Left lung (tissue), 10 donors: ENCODE results near the gene ACTN1. TPM values are rescaled to one million over a fixed set of nuclear protein-coding genes. Genes with fewer than 3 reads are reported as not detected.

Source experiments
- ATAC-seq: fragments of 200-7000 bp; cut with Tn5 transposase; one replicate; pipeline ENCODE4 v1.9.1; 2020; ENCODE audit warnings: moderate library complexity
- DNase-seq, 4 donors: peaks; one replicate each; pipeline ENCODE4 v3.0.0-alpha.2; 2013 to 2020
- H3K27ac ChIP-seq, 2 donors: fragments of 200-600 bp; sonication (generic) in 1 of 2; one replicate each; pipeline versions ENCODE4 v1.5.0 to v1.8.0; 2020 to 2021
- H3K27me3 ChIP-seq, 2 donors: fragments of 200-600 bp; sonication (generic) in 1 of 2; one replicate each; pipeline versions ENCODE4 v1.5.0 to v1.8.0; 2020 to 2021
- H3K36me3 ChIP-seq, 2 donors: fragments of 200-600 bp; sonication (generic) in 1 of 2; one replicate each; pipeline versions ENCODE4 v1.5.0 to v1.8.0; 2020 to 2021
- H3K4me1 ChIP-seq, 2 donors: fragments of 200-600 bp; one replicate each; pipeline ENCODE4 v1.8.0; 2021
- H3K4me3 ChIP-seq, 2 donors: fragments of 200-600 bp; sonication (generic) in 1 of 2; one replicate each; pipeline versions ENCODE4 v1.5.0 to v1.8.0; 2020 to 2021; ENCODE audit warnings: mild to moderate bottlenecking in 1 of 2
- H3K9me3 ChIP-seq, 2 donors: fragments of 200-600 bp; sonication (generic) in 1 of 2; one replicate each; pipeline versions ENCODE4 v1.5.0 to v1.8.0; 2020 to 2021
- CTCF ChIP-seq, 2 donors: fragments of 200-600 bp; sonication (generic) in 1 of 2; IDR thresholded peaks; one replicate each; pipeline versions ENCODE4 v1.5.0 to v1.8.0; 2021; ENCODE audit warnings: antibody characterized with exemption in 2 of 2
- intact Hi-C, 2 donors: fragments of 100-400 bp; cut with DNase I; formaldehyde crosslinking; loops; one replicate each; pipeline versions ENCODE4 v1.11.2 to v1.14.2; 2022
- polyA plus RNA-seq, 6 donors: library from polyadenylated mRNA; unstranded; fragments of 120-200 nt; gene quantifications; one replicate each; pipeline ENCODE4 v1.2.1, GENCODE V29; 2013; ENCODE audit not compliant: insufficient read length in 6 of 6
- total RNA-seq, 2 donors: library from RNA; stranded (reverse); fragmentation: NEBNext Ultra II Directional; extraction: Animal tissue kit (Norgen Biotek cat#: 25700); gene quantifications; one replicate each; pipeline ENCODE4 v1.2.1, GENCODE V29; 2021
- donor health status: DM: no; HTN: yes; CAD: no.
- donor health status: DM: no; HTN: no; CAD: no.

Gene ACTN1
- total and polyA plus RNA-seq, 8 donors, result 125 to 225 (median 146) TPM

DNA sequence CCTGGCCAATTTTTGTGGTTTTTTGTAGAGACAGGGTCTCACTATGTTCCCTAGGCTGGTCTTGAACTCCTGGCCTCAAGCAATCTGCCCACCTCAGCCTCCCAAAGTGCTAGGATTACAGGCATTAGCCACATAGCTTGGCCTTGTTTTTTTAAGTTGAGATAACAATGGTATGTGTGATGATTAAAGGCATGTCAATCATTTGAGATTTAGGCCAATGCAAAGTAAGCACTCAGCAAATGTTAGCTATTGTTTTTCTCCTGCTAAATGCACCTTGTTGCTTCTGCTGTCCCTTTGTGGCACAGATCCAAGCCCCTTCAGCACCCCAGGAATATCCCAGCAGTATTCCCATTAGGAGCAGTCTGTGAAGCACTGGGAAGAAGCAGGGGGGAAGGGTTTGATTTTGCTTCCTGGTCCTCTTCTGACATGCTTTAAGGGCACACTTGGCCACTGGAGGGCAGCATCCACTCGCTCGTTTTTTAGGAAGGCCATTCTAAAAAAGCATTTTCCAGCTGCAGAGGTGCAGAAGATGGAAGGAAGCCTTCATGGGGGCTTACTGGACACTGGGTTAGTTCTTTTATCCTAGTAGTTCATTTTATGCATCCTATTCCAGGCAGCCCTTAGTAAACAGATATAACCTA, 116.0 kb downstream of the ACTN1 start:
- DNase-seq (peak in 3 of 4 donors; percentile 65 to 88 (median 74)), ATAC-seq (peak; percentile 95)
- Histone ChIP-seq H3K27ac (no peak overlapping the region), H3K4me1 (no peaks in the 10 kb centered on the region), H3K27me3 (no peaks in the 10 kb centered on the region), H3K36me3 (no peaks in the 10 kb centered on the region), H3K4me3 (no peak overlapping the region), H3K9me3 (peaks cover 0 to 14% of the 10 kb centered on the region in 2 donors)
- intact Hi-C loops, result loop anchor here in 1 of 2 donors (10.0 kb wide), 1 partner anchor 242 kb away; no protein-coding TSS in a partner anchor
- TF ChIP-seq CTCF (IDR thresholded peaks at IDR 0.05), result peak; percentile 57 to 73

DNA sequence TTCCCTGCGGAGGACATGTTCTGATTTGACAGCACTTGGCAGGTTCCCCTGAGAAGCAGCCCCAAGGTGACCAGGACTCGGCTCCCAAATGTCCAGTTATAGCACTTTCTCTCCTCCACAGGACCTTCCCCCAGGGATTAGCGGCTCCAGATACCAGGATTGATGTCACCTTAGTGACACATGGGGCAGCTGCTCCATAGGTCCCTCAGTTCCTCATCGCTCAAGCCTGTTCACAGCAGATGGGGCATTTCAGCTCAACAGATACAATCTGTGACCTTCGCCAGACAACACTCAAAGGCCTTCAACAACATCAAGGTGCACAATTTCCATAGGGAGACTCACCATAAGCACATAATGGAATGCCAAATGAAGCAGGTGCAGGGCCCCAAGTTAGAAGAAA, 118.3 kb downstream of the ACTN1 start:
- peaks cover 0 to 13% of the 10 kb centered on the region in 2 donors for H3K9me3 ChIP-seq
- H3K4me1 ChIP-seq, result no peaks in the 10 kb centered on the region
- H3K27ac ChIP-seq, result no peak overlapping the region
- H3K4me3 ChIP-seq, result no peak overlapping the region
- intact Hi-C loops, result loop anchor here in 1 of 2 donors (10.0 kb wide), 1 partner anchor 244 kb away; no protein-coding TSS in a partner anchor
- DNase-seq (no peak), ATAC-seq (no peak)
- no peaks in the 10 kb centered on the region for H3K27me3 ChIP-seq
- no peaks in the 10 kb centered on the region for H3K36me3 ChIP-seq
- no peak for TF ChIP-seq CTCF (IDR thresholded peaks at IDR 0.05)

DNA sequence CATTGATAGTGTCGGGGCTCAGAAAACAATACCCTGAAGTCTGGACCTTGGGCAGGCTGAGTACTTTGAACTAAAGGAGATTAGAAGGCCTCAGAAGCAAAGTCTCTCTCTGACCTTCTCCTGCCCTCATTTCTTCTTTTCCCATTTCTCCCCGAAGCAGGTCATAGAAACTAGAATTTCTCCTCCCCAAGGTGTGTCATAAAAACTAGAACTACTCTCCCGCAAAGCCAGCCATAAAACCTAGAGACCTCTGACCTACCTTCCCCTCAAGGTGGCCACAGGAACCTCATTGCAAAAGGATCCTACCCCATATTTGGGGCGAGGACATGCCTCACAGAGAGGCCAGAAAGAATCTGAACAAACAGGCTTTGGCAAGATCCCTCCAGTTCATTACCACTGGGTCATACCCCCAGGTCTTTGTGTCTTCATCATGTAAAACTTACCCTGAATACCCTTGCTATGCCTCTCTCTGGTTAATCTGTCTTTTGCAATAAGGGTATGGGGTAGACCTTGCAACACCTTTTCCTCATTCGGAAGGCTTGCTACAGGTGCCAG, 121.5 kb downstream of the ACTN1 start:
- ATAC-seq (no peak), DNase-seq (no peak)
- no peaks in the 10 kb centered on the region for H3K4me1 ChIP-seq
- H3K36me3 ChIP-seq, result no peaks in the 10 kb centered on the region
- H3K4me3 ChIP-seq, result no peak overlapping the region
- H3K27me3 ChIP-seq, result no peaks in the 10 kb centered on the region
- H3K9me3 ChIP-seq, result peaks cover 0 to 1% of the 10 kb centered on the region in 2 donors
- TF ChIP-seq CTCF (IDR thresholded peaks at IDR 0.05), result no peak
- intact Hi-C loops, result no loop called here
- H3K27ac ChIP-seq, result no peak overlapping the region

DNA sequence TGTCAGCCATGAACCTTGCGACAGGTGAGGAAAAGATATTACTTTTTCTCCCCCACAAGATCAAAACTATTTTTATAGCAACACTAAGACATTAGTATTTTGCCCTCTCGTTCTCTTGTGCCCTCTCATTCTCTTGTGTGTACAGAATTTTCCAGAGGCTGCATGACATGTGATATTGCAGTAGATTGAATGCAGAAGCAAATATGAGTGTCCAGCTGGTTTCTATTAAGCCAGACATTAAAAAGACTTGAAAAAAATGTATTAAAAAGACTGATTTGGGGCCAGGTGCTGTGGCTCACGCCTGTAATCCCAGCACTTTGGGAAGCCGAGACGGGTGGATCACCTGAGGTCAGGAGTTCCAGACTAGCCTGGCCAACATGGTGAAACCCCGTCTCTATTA, 122.5 kb downstream of the ACTN1 start:
- no peak overlapping the region for H3K27ac ChIP-seq
- no peaks in the 10 kb centered on the region for H3K36me3 ChIP-seq
- peaks cover 0 to 7% of the 10 kb centered on the region in 2 donors for H3K9me3 ChIP-seq
- no peaks in the 10 kb centered on the region for H3K27me3 ChIP-seq
- DNase-seq, result no peak
- H3K4me3 ChIP-seq, result no peak overlapping the region
- intact Hi-C loops, result no loop called here
- ATAC-seq, result no peak
- no peaks in the 10 kb centered on the region for H3K4me1 ChIP-seq
- no peak for TF ChIP-seq CTCF (IDR thresholded peaks at IDR 0.05)

DNA sequence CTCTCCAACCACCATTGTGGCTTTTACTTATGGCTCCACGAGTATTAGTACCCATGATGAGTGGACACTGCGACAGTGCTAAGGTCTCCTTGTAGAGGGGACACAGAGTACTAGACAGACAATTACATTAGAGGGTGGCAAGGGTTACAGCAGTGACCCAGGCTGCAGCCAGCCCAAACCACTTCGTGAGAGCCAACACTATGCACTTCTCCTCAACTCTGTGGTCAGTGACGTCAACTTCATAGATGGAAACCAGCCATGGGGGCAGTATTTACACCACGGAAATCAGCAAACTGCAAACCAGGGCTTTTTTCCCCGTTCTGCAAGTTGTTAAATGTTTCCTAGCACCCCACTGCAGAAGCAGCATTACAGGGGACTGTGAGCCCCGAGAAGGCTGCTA, 124.7 kb downstream of the ACTN1 start:
- intact Hi-C loops, result no loop called here
- TF ChIP-seq CTCF (IDR thresholded peaks at IDR 0.05), result no peak
- H3K4me1 ChIP-seq, result no peaks in the 10 kb centered on the region
- DNase-seq (no peak), ATAC-seq (no peak)
- peaks cover 0 to 7% of the 10 kb centered on the region in 2 donors for H3K9me3 ChIP-seq
- H3K4me3 ChIP-seq, result no peak overlapping the region
- H3K27ac ChIP-seq, result no peak overlapping the region
- no peaks in the 10 kb centered on the region for H3K36me3 ChIP-seq
- H3K27me3 ChIP-seq, result no peaks in the 10 kb centered on the region
